LNCAP (cell line): ENCODE data around the gene CHEK2.

Experiments used
- TF ChIP-seq, protein P1 (sequence below): fragments of 450-650 bp; IDR thresholded peaks from 2 replicates; pipeline ENCODE4 v1.5.1; 2017; ENCODE audit warnings: mild to moderate bottlenecking

CHEK2 gene

DNA sequence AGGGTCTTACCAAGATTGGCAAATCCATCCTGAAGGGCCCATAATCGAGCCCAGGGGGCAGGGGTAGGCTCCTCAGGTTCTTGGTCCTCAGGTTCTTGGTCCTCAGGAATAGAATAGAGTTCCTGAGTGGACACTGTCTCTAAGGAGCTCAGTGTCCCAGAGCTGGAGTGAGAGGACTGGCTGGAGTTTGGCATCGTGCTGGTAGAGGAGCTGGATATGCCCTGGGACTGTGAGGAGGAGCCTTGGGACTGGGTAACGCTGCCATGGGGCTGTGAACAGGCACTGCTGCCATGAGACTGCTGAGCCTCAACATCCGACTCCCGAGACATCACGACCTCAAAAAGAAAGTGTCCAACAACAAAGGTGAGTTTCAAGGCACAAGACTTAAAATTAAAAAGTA, 7.2 kb downstream of the CHEK2 start:
- TF ChIP-seq, protein P1, sequence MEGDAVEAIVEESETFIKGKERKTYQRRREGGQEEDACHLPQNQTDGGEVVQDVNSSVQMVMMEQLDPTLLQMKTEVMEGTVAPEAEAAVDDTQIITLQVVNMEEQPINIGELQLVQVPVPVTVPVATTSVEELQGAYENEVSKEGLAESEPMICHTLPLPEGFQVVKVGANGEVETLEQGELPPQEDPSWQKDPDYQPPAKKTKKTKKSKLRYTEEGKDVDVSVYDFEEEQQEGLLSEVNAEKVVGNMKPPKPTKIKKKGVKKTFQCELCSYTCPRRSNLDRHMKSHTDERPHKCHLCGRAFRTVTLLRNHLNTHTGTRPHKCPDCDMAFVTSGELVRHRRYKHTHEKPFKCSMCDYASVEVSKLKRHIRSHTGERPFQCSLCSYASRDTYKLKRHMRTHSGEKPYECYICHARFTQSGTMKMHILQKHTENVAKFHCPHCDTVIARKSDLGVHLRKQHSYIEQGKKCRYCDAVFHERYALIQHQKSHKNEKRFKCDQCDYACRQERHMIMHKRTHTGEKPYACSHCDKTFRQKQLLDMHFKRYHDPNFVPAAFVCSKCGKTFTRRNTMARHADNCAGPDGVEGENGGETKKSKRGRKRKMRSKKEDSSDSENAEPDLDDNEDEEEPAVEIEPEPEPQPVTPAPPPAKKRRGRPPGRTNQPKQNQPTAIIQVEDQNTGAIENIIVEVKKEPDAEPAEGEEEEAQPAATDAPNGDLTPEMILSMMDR, result no peak

DNA sequence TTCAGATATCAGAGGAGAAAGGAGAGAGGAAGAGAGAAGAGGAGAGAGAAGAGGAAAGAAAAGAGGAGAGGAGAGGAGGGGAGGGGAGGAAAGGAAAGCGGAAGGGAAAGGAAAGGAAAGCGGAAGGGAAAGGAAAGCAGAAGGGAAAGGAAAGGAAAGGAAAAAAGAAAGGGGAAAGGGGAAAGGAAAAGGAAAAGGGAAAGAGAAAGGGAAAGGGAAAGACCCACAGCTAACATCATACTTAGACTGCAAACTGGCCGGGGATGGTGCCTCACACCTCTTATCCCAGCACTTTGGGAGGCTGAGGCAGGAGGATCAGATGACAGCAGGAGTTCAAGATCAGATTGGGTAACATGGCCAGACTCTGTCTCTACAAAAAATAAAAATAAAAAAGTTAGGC, 11.4 kb downstream of the CHEK2 start:
- TF ChIP-seq, protein P1, result no peak

DNA sequence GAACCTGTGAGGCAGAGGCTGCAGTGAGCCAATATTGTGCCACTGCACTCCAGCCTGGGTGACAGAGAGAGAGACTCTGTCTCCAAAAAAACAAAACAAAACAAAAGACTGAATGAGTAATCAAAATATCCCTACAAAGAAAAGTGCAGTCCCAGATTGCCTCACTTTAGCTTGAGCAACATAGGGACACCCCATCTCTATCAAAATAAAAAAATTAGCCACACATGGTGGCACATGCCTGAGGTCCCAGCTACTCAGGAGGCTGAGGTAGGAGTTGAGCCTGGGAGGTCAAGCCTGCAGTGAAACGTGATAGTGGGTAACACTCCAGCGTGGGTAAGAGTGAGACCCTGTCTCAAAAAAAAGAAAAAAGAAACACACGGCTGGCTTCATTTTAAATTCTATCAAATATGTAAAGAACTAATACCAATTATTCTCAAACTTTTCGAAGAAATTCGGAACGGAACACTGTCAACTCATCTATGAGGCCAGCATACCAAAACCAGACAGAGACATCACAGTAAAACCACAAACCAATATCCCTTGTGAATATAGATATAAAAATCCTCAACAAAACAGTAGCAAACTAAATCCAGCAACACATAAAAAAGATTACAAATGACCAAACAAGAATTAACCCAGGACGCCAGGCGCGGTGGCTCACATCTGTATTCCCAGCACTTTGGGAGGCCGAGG, 12.9 kb downstream of the CHEK2 start:
- TF ChIP-seq, protein P1, result no peak

DNA sequence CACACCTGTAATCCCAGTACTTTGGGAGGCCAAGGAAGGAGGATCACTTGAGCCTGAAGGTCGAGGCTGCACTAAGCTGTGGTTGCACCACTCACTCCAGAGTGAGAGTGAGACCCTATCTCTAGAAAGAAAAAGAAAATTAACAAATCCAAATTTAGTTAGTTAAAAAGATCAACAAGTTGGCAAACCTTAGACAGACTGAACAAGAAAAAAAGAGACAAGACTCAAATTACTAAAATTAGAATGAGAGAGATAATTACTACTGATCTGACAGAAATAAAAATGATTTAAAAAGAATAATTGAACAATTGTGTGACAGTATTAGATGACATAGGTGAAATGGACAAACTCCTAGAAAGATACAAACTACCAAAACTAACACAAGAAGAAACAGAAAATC, 13.6 kb downstream of the CHEK2 start:
- TF ChIP-seq, protein P1, result no peak

DNA sequence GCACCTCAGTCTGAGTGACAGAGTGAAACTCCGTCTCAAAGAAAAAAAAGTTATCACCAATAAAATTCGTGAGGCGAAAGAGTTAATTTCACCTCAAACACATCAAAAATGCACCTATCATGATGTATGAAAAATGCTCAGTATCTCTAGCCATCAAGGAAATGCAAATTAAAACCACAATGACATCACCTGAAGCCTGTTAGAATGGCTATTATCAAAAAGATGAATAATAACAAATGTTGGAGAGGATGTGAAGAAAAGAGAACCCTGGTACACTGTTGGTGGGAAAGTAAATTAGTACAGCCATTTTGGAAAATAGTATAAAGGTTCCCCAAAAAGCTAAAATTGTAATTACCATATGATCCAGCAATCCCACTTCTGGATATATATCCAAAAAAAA, 23.6 kb downstream of the CHEK2 start:
- TF ChIP-seq, protein P1, result no peak

DNA sequence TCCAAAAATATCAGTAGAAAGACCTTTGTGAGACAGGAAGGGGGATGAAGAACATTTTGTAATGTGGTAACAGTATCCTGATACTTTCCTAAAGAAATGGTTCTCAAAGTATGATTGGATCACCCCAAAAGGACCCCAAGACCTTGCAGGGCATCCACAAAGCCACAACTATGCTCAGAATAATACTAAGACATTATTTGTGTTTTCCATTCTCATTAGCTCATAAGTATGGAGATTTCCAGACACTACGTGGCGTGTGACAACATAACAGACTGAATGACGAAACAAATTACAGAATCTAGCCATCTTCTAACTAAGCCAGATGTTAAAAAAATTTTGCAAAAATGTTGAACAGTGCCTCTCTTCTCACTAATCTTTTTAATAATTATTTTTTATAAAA, 24.9 kb downstream of the CHEK2 start:
- TF ChIP-seq, protein P1, result no peak

DNA sequence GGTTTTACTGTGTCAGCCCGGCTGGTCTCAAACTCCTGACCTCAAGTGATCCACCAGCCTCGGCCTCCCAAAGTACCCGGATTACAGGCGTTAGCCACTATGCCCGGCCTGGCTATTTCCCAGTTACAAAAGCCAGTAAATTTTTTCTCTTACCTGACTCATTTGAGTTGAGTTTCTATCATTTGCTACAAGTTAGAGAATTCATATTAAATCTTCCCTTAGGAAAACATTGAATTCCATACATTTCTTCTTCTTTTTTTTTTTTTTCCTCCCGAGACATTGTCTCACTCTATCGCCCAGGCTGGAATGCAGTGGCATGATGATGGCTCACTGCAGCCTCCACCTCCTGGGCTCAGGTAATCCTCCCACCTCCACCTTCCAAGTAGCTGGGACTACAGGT, 26.0 kb downstream of the CHEK2 start:
- TF ChIP-seq, protein P1, result no peak
